ENCODE measurements around the gene GPRC5C. TPM values are rescaled to one million over a fixed set of nuclear protein-coding genes. Genes with fewer than 3 reads are reported as not detected.

The GPRC5C gene
- total and polyA plus RNA-seq, 2 of the 13 experiments (the other 11 are each of a cell fraction or from before 2014, with no cell fraction given) = 85.6 to 300 TPM

DNA sequence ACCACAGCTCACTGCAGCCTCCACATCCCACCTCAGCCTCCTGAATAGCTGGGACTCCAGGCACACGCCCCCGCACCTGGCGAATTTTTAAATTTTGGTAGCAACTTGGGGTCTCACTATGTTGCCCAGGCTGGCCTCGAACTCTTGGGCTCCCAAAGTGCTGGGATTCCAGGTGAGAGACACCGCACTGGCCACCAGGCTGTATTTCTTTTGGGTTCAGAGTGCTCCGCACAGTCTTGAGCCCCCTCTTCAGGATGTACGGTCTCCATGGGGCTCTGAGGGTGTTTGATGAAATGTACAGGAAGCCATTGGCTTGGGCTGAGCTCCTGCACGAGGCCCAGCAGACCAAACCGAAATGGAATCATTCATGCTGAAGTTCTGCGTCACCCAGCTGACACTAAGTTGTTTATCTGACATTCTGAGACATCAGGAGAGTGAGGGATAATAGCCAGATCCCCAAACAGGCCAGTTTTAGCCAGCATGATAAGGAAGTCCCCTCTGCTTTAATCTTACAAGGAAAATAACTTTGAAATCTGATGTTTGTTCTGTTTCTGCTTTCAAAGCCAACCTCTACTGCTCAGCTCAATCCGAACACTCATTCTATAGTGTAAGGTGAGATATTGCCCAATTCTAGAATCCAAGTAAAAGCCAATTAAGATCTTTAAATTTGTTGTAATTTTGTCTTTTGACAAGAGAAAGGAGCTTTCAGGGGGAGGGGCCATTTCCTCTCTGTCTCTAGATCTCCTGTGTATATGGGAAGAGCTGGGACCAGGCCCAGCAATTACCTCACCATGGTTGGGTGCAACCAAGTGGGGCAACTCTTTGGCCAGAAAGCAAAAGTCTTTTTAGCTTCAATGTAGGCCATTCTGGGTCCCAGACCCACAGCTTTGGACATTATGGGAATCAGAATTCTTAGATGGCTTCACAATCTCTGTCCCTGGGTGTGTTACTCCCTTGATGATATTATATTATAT lies 40.9 kb upstream of the GPRC5C start:
- Histone ChIP-seq H3K27ac (ENCODE audit: extremely low read length, insufficient read depth, low read length) (no peak overlapping the region), H3K27me3 (ENCODE audit: control insufficient read depth in 1 of 2, insufficient read depth in 2 of 2, low read length in 2 of 2) (peaks cover 5 to 27% of the 10 kb centered on the region in 2 experiments; a peak in 3 of 5 replicates), H3K4me3 (replicated peaks in 1 of 3; ENCODE audit: insufficient read depth in 1 of 3, low read depth in 2 of 3, low read length in 3 of 3) (no peak overlapping the region), H3K4me1 (ENCODE audit: insufficient read depth, low read length) (peaks cover 16% of the 10 kb centered on the region), H4K20me1 (ENCODE audit: insufficient read depth, low read length) (no peaks in the 10 kb centered on the region), H2AFZ (ENCODE audit: low read length) (no peak overlapping the region), H3K79me2 (ENCODE audit: insufficient read depth, low read length) (no peaks in the 10 kb centered on the region), H3K9ac (ENCODE audit: insufficient read depth, low read depth, low read length) (no peak overlapping the region), H3K36me3 (replicated peaks in 1 of 2; ENCODE audit: control insufficient read depth in 1 of 2, insufficient read depth in 2 of 2, low read length in 2 of 2) (no peaks in the 10 kb centered on the region), H3K9me3 (ENCODE audit: low read length) (no peaks in the 10 kb centered on the region), H3K4me2 (ENCODE audit: low read depth, low read length) (no peak overlapping the region)
- ATAC-seq (no peak), DNase-seq (ENCODE audit: low spot score) (no peak), FAIRE-seq (no peak)
- BruUV-seq (replicated peaks) = no TSS peak
- in situ Hi-C loops (cut with HindIII; ENCODE audit: extremely low pct_ligation_motif_present, low pct_unique_long_range_greater_than_20kb) (no loop called here), intact Hi-C loops (cut with micrococcal nuclease; ENCODE audit: unreplicated experiment) (no loop called here)
- POLR2A ChIA-PET = no interaction called here
- CTCF ChIA-PET (ENCODE audit: low intra/inter-chr PET ratio, low total read pairs) = no interaction called here
- TF ChIP-seq ZNF724P (CRISPR knock-in tag; IDR thresholded peaks at IDR 0.05; ENCODE audit: borderline replicate concordance) (no peak), ISX (CRISPR knock-in tag; conservative IDR thresholded peaks at IDR 0.05) (no peak), KDM5B (CRISPR knock-in tag; IDR thresholded peaks at IDR 0.05; ENCODE audit: borderline replicate concordance) (no peak), MXD1 (CRISPR knock-in tag; IDR thresholded peaks at IDR 0.05) (no peak), XRCC5 (optimal IDR thresholded peaks at IDR 0.05; ENCODE audit: low read length) (no peak), ZUFSP (CRISPR knock-in tag; IDR thresholded peaks at IDR 0.05; ENCODE audit: borderline replicate concordance) (no peak), ZNF230 (CRISPR knock-in tag; IDR thresholded peaks at IDR 0.05) (no peak), ZFP41 (CRISPR knock-in tag; IDR thresholded peaks at IDR 0.05; ENCODE audit: borderline replicate concordance) (no peak)
- WGBS (ENCODE audit: low lambda C conversion rate) = 35% methylated on average over 11 of the region's 11 CpGs

All from HepG2 (cell line).